GM18873 (cell line): Measurements from ENCODE around the gene PDK1.
"Not testable (repeated sequence)": the region's sequence is repeated elsewhere in the genome, so short reads cannot be mapped to it uniquely, and the experiment has no call there.

Experiments used
- ATAC-seq: cut with Tn5 transposase; IDR thresholded peaks from one replicate; pipeline ENCODE4 v1.9.1; 2021; ENCODE audit warnings: mild to moderate bottlenecking, moderate library complexity, moderate number of reproducible peaks; ENCODE audit not compliant: unreplicated experiment, low FRiP score

The PDK1 gene

GRCh38 chr2:172551271-172551670, 4.6 kb upstream of the PDK1 start:
- ATAC-seq: no peak

DNA sequence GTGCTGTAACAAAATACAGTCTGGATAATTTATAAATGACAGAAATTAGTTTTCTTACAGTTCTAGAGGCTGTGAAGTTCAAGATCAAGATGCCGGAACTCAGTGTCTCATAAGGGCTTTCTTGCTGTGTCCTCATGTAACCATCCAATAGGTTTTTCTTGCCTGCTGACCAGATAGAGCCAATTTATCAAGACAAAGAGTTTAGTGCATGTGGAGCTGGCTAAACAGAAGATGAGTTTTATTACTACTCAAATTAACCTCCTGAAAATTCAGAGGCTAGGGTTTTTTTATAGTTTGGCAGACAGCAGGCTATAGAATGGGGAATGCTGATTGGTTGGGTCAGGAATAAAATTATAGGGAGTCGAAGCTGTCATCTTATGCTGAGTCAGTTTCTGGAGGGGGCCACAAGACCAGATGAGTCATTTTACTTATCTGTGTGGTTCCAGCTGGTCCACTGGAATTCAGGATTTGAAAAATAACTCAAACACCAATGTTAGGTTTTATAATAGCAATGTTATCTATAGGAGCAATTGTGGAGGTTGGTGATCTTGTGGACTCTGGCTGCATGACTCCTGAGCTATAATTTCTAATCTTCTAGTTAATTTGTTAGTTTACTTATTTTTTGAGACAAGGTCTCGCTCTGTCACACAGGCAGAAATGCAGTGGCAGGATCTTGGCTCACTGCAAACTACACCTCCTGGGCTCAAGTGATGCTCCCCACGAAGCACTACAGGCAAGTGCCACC, 3.2 kb upstream of the PDK1 start:
- ATAC-seq: no peak

- no peak for ATAC-seq
Observed at GRCh38 chr2:172554352-172555271, 1.3 kb upstream of the PDK1 start.

GRCh38 chr2:172555272-172555521, 693 bp upstream of the PDK1 start:
- no peak for ATAC-seq

GRCh38 chr2:172556284-172557033, 569 bp downstream of the PDK1 start:
- peak; percentile 61 for ATAC-seq

DNA sequence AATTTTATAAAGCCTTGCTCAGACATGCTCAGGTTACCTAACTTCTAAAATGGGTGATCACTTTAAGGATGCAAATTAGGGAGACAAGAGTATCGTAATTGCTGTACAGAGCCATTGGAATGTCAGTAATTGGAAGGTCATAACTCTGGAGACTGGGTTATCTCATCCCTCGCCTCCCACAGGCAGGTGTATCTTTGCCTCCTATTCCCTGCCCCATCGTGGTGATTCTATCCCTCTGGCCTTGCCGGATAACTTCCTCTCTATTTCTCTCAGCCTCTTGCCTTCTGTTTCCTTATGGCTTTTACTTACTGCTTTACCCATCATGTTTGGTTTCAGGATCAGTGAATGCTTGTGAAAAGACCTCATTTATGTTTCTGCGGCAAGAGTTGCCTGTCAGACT, 2.5 kb downstream of the PDK1 start:
- ATAC-seq: no peak

- no peak for ATAC-seq
Observed at GRCh38 chr2:172560721-172561120, 4.8 kb downstream of the PDK1 start.

- ATAC-seq: no peak
Observed at GRCh38 chr2:172561270-172561669, 5.4 kb downstream of the PDK1 start.

- no peak for ATAC-seq
Observed at GRCh38 chr2:172562298-172562697, 6.4 kb downstream of the PDK1 start.

DNA sequence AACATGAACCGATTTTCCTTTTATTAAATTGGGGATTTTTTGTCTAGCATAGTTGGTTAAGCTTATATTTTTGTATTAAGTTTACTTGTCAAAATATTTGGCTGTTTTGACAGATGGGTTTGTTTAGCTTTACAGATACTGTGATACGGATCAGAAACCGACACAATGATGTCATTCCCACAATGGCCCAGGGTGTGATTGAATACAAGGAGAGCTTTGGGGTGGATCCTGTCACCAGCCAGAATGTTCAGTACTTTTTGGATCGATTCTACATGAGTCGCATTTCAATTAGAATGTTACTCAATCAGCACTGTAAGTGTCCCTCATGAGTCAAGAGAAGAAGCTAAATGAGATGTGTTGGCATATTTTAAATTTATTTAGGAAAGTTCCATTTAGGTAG, 8.5 kb downstream of the PDK1 start:
- no peak for ATAC-seq

DNA sequence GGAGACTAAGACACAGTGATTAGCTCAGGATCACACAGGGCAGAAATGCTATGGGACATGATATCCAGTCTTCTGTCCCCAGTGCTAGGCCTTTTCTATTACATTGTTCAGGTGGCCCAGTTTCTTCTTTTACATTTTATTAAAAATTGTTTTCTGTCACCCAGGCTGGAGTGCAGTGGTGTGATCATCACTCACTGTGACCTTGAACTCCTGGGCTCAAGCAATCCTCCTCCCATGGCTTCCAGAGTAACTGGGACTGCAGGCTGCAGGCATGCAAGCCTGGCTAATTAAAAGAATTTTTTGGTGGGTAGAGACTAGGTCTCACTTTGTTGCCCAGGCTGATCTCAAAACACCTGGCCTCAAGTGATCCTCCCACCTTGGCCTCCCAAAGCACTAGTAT, 15.4 kb downstream of the PDK1 start:
- ATAC-seq: no peak

GRCh38 chr2:172572981-172573380, 17.1 kb downstream of the PDK1 start:
- no peak for ATAC-seq

DNA sequence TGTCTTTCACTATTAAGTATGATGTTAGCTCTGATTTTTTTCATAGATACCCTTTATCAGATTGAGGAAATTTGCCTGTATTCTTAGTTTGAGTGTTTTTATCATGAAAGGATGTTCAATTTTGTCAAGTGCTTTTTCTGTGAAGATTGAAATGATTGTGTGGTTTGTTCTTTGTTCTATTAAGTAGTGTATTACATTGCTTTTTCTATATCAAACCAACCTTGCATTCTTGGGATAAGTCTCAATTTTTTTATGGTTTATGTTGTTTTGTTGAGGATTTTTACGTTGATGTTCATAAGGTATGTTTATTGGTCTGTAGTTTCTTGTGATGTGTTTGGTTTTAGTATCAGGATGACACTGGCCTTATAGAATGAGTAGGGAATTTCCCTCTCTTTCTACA, 19.1 kb downstream of the PDK1 start:
- ATAC-seq: no peak

DNA sequence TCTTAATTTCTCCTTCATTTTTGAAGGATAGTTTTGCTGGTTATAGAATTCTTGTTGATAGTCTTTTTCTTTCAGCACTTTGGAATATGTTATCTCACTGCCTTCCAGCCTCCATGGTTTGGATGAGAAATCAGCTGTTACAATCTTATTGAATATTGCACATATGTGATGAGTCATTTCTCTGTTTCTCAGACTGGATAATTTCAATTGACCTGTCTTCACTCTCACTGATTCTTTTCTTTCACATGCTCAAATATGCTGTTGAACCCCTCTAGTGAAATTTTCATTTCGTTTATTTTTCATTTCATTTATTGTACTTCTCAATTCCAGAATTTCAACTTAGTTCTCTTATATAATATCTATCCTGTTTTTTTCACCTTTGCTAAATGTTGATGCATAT, 22.2 kb downstream of the PDK1 start:
- no peak for ATAC-seq

- no peak for ATAC-seq
Observed at GRCh38 chr2:172578860-172579512, 23.1 kb downstream of the PDK1 start.

DNA sequence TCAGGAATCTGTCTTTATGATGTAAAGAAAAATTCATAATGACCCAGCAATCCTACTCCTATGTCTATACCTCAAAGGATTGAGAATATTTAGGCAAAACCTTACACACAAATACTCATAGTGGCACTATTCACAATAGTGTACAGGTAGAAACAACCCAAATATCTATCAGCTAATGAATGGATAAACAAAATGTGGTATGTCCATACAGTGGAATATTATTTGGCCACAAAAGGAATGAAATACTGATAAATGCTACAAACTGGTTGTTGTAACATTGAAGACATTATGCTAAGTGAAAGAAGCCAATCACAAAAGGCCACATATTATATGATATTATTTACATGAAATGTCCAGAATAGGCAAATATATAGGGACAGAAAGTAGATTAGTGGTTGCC, 24.7 kb downstream of the PDK1 start:
- ATAC-seq: no peak

DNA sequence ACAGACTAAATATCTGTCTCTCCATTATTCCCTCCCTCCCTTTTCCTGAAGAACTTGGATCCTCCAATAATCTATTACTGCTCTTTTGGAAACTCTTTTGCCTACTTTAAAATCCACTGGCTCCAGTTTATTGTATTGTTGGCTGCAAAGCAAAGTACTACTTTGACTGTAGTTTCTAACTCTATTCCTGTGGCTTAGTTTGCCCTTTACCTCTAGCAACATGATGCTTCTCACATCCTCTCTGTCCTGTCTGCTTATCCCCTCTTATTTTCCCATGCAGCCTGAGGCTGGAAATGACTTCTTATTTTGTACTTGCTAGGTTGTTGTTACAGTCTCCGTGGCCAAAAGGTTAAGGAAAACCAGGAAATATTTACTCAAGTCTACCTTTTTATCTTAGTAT, 26.8 kb downstream of the PDK1 start:
- no peak for ATAC-seq

- ATAC-seq: no peak
Observed at GRCh38 chr2:172586245-172586891, 30.5 kb downstream of the PDK1 start.

- not testable (repeated sequence) for ATAC-seq
Observed at GRCh38 chr2:172587231-172587630, 31.3 kb downstream of the PDK1 start.

DNA sequence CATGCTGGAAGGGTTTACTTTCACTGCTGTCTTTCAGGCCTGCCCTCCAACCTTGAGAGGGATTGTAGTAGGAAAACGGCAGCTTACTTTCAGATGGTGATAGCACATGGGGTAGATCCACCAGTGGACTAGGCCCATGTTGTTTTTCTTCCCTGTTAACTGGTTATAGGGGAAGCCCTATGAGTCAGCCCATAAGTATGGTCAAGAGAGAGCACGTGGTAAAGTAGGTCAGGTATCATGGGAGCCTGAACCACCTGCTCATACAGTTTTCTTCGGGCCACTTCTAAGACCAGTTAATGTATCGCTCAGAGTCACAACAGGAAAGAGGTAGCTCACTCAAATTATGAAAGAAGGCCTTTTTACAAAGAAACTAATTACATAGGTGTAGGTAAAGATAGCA, 33.0 kb downstream of the PDK1 start:
- ATAC-seq: no peak
